ENCODE results near the gene PRKAR1B. TPM values are rescaled to one million over a fixed set of nuclear protein-coding genes. Genes with fewer than 3 reads are reported as not detected.

Gene PRKAR1B
- total and polyA plus RNA-seq, 9 donors, result 14.3 to 49.0 (median 34.0) TPM

GRCh38 chr7:703049-703448, 24.0 kb downstream of the PRKAR1B start:
- peaks cover 14% of the 10 kb centered on the region for H3K4me1 ChIP-seq (ENCODE audit: insufficient read depth)
- no peak overlapping the region for H3K4me3 ChIP-seq
- no peaks in the 10 kb centered on the region for H3K27me3 ChIP-seq
- H3K27ac ChIP-seq, result no peak overlapping the region
- no peak for TF ChIP-seq POLR2A (IDR thresholded peaks at IDR 0.05)
- no peaks in the 10 kb centered on the region for H3K36me3 ChIP-seq
- 94 to 97% (median 96%) methylated on average over 3 of the region's 3 CpGs for WGBS, 3 donors
- intact Hi-C loops (cut with DNase I), result loop anchor here in 1 of 4 donors (10.0 kb wide), 1 partner anchor 62 kb away; no protein-coding TSS in a partner anchor
- no peaks in the 10 kb centered on the region for H3K9me3 ChIP-seq
- no peak for DNase-seq

DNA sequence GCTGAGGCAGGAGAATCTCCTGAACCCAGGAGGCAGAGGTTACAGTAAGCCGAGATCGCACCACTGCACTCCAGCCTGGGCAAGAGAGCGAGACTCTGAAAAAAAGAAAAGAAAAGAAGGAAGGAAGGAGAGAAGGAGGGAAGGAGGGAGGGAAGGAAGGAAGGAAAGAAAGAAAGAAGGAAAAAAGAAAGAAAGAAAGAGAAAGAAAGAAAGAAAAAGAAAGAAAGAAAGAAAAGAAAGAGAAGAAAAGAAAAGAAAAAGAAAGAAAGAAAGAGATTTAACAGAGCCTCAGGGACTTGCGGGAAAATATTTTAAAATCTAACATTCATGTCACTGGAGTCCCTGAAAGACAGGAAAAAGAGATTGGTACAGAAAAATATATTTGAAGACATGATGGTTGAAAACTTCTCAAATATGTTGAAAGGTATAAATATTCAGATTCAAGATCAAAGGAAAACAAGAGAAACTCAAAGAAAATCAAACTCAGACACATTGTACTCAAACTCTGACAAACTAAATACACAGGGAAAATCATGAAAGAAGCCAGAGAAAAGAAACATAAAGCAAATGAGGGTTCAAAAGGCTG, 25.9 kb downstream of the PRKAR1B start:
- H3K4me3 ChIP-seq, result no peak overlapping the region
- TF ChIP-seq POLR2A (IDR thresholded peaks at IDR 0.05) (no peak), EP300 (IDR thresholded peaks at IDR 0.05) (no peak)
- TF ChIP-seq, protein P1, sequence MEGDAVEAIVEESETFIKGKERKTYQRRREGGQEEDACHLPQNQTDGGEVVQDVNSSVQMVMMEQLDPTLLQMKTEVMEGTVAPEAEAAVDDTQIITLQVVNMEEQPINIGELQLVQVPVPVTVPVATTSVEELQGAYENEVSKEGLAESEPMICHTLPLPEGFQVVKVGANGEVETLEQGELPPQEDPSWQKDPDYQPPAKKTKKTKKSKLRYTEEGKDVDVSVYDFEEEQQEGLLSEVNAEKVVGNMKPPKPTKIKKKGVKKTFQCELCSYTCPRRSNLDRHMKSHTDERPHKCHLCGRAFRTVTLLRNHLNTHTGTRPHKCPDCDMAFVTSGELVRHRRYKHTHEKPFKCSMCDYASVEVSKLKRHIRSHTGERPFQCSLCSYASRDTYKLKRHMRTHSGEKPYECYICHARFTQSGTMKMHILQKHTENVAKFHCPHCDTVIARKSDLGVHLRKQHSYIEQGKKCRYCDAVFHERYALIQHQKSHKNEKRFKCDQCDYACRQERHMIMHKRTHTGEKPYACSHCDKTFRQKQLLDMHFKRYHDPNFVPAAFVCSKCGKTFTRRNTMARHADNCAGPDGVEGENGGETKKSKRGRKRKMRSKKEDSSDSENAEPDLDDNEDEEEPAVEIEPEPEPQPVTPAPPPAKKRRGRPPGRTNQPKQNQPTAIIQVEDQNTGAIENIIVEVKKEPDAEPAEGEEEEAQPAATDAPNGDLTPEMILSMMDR (IDR thresholded peaks at IDR 0.05), result no peak
- DNase-seq, result no peak
- H3K27me3 ChIP-seq, result no peaks in the 10 kb centered on the region
- no peaks in the 10 kb centered on the region for H3K9me3 ChIP-seq
- no peak overlapping the region for H3K27ac ChIP-seq
- 82 to 100% (median 99%) methylated on average over 4 of the region's 4 CpGs for WGBS, 3 donors
- intact Hi-C loops (cut with DNase I), result loop anchor here in 1 of 4 donors (10.0 kb wide), 1 partner anchor 64 kb away; no protein-coding TSS in a partner anchor
- H3K4me1 ChIP-seq (ENCODE audit: insufficient read depth), result peaks cover 14% of the 10 kb centered on the region
- H3K36me3 ChIP-seq, result no peaks in the 10 kb centered on the region

DNA sequence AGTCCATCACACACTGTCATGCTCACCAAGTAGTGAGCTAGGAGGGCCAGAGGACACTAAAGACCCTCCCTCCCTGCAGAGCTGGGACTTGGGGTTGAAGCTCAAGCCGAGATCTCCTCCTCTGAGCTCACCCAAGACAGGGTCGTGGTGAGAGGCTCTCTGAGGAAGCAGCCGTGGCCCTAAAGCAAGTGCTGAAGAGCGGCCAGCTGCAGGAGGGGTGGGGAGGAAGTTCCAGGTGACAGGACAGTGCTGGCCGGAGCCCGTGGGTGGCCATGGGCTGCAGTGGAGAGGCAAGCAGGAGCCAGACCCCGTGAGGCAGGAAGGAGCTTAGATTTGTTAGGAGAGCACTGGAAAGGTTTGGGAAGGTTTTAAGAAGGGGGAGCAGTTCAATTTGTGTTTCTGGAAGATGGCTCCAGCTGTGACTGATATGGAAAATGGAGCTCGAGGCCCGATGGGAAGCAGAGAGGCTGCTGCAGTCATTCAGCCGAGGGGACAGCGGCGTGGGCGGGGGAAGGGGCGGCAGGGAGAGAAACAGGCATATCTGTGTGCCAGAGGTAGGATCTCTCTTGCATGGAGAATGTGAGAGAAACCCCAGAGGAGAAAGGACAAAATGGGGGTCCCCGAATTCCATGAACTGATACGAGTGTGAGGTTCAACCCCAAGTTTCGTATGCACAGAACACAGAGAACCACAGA, 27.5 kb downstream of the PRKAR1B start:
- WGBS, 3 donors, result 58 to 62% (median 60%) methylated on average over 17 of the region's 17 CpGs
- Histone ChIP-seq H3K36me3 (no peaks in the 10 kb centered on the region), H3K9me3 (no peaks in the 10 kb centered on the region), H3K4me3 (no peak overlapping the region), H3K4me1 (ENCODE audit: insufficient read depth) (peaks cover 10% of the 10 kb centered on the region), H3K27ac (no peak overlapping the region), H3K27me3 (no peaks in the 10 kb centered on the region)
- intact Hi-C loops (cut with DNase I), result loop anchor here in 1 of 4 donors (10.0 kb wide), 1 partner anchor 65 kb away; no protein-coding TSS in a partner anchor
- DNase-seq, result peak in 1 of 5 donors; percentile 23
- TF ChIP-seq, protein P1 (IDR thresholded peaks at IDR 0.05), result no peak
- TF ChIP-seq EP300 (IDR thresholded peaks at IDR 0.05) (no peak), POLR2A (IDR thresholded peaks at IDR 0.05) (no peak)

DNA sequence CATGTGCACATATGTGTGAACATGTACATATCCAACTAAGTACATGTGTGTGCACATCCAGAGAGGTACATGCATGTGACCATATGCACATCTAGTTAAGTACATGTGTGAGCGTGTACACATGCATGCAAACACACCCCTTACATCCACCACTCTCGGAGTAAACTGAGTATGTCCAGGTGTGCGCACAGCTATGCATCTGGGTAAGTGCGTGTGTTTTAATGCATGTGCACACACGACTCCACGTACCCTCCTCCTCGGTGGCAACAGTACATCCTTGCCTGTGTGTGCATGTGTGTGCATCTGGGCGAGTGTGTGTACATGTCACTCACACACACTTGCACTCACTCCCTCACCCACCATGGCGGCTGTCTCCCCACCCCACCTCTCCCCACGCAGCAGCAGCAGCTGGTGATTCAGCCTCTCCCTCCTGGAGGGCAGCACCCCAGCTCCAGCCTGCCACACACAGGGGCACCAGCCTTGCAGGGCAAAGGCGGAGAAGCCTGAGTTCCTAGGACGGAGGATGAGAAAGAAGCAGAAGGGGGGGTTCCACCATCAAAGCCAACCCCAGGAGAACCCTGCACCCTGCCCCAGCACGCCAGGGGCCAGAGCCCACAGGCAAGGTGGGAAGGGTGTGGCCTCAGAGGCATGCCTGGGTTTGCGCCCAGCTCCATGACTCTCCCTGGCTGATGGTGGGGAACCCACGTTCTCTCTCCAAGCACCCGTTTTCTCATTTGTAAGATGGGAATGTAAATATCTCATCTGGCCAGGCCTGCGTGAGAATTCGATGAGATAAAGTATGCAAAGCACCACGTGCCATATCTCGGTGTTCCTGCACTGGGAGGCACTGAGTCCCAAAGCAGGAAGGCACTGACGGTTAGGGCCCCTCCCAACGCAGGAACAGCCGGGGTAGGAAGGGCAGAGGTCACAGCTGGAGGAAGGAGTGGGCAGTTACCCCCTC, 28.3 kb downstream of the PRKAR1B start:
- DNase-seq, result peak in 1 of 5 donors; percentile 73
- 43 to 59% (median 50%) methylated on average over 23 of the region's 23 CpGs for WGBS, 3 donors
- H3K27me3 ChIP-seq, result no peaks in the 10 kb centered on the region
- H3K4me3 ChIP-seq, result no peak overlapping the region
- intact Hi-C loops (cut with DNase I), result no loop called here
- peaks cover 10% of the 10 kb centered on the region for H3K4me1 ChIP-seq (ENCODE audit: insufficient read depth)
- H3K36me3 ChIP-seq, result no peaks in the 10 kb centered on the region
- TF ChIP-seq POLR2A (IDR thresholded peaks at IDR 0.05) (no peak), EP300 (IDR thresholded peaks at IDR 0.05) (no peak)
- TF ChIP-seq, protein P1 (IDR thresholded peaks at IDR 0.05), result no peak
- no peaks in the 10 kb centered on the region for H3K9me3 ChIP-seq
- H3K27ac ChIP-seq, result no peak overlapping the region
